MM.1S (cell line): Measurements from ENCODE around the gene CLEC4F.

Experiments used
- EZH2 ChIP-seq: fragments of 300-600 bp; sonication (generic); optimal IDR thresholded peaks from 2 replicates; pipeline ENCODE3; 2017; ENCODE audit warnings: low read depth, mild to moderate bottlenecking, antibody characterized with exemption, low read length, mixed read lengths
- EZH2phosphoT487 ChIP-seq: fragments of 300-600 bp; sonication (generic); IDR thresholded peaks from 2 replicates; pipeline ENCODE4 v1.6.1; 2018; ENCODE audit warnings: antibody characterized with exemption, low read length
- TF ChIP-seq, protein P1 (sequence below): fragments of 300-600 bp; sonication (generic); IDR thresholded peaks from 2 replicates; pipeline ENCODE4 v1.5.1; 2016; ENCODE audit warnings: antibody characterized with exemption, low read length, mixed read lengths

DNA sequence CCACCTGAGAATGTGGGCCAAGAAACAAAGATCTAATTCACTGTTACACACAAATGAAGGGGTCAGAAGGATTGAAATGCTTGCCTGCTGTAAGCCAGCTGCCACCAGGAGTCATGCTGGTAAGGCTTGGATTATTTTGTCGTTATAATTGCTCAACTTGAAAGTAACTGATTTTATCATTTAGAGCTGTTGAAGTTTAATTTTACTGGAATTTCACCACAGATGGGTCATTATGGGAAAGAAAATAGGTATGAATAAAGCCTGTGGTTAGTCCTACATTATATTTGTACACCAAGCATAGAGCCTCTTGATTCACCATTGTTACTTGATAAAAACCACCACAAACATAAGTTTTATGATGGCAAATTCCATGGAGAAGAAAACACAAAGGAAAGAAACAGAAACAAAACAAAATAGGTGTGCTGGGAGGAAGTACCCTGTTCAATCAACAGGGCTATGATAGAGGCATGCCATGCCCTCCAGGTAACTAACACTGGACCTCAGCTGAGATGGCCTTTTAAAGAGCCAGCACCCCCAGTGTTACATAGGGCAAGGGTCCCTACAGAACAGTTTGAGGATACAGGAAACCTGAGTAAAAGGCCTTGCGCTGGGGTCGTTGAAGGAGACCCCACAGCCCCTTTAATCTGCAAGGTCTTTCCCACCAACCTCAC, 3.0 kb downstream of the CLEC4F start:
- TF ChIP-seq, protein P1, sequence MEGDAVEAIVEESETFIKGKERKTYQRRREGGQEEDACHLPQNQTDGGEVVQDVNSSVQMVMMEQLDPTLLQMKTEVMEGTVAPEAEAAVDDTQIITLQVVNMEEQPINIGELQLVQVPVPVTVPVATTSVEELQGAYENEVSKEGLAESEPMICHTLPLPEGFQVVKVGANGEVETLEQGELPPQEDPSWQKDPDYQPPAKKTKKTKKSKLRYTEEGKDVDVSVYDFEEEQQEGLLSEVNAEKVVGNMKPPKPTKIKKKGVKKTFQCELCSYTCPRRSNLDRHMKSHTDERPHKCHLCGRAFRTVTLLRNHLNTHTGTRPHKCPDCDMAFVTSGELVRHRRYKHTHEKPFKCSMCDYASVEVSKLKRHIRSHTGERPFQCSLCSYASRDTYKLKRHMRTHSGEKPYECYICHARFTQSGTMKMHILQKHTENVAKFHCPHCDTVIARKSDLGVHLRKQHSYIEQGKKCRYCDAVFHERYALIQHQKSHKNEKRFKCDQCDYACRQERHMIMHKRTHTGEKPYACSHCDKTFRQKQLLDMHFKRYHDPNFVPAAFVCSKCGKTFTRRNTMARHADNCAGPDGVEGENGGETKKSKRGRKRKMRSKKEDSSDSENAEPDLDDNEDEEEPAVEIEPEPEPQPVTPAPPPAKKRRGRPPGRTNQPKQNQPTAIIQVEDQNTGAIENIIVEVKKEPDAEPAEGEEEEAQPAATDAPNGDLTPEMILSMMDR: no peak
- TF ChIP-seq EZH2: no peak
- TF ChIP-seq EZH2phosphoT487: no peak
